ENCODE results near the gene HTT. TPM values are rescaled to one million over a fixed set of nuclear protein-coding genes. Genes with fewer than 3 reads are reported as not detected.

The HTT gene
- total and polyA plus RNA-seq, 10 of the 15 experiments (the other 5 are each of a cell fraction or from before 2014, with no cell fraction given) = 3.3 to 113 (median 43.3) TPM

DNA sequence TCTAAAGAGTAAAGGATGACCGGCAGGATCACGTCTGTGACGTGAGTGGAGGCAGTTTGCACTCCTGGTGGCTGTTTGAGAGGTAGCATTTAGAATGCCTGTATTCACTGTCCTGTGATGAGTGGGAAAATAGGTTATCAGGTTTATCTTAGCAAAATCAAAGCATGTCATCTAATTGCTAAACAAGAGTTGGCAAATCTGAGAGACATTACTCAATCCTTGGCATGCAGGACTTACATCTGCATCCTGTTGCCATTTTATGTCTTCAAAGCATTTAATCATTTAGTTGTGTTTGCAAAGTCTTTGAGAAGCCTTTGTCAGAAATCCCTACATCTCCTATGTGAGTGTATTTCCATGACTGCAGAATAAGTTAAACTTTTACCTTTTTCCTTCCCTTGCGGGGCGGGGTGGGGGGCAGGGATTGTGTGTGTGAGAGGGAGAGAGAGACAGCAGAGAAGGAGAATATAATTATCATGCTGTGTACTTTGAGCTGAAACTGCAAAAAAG lies 133.1 kb downstream of the HTT start (continued):
- TF ChIP-seq, protein P1, sequence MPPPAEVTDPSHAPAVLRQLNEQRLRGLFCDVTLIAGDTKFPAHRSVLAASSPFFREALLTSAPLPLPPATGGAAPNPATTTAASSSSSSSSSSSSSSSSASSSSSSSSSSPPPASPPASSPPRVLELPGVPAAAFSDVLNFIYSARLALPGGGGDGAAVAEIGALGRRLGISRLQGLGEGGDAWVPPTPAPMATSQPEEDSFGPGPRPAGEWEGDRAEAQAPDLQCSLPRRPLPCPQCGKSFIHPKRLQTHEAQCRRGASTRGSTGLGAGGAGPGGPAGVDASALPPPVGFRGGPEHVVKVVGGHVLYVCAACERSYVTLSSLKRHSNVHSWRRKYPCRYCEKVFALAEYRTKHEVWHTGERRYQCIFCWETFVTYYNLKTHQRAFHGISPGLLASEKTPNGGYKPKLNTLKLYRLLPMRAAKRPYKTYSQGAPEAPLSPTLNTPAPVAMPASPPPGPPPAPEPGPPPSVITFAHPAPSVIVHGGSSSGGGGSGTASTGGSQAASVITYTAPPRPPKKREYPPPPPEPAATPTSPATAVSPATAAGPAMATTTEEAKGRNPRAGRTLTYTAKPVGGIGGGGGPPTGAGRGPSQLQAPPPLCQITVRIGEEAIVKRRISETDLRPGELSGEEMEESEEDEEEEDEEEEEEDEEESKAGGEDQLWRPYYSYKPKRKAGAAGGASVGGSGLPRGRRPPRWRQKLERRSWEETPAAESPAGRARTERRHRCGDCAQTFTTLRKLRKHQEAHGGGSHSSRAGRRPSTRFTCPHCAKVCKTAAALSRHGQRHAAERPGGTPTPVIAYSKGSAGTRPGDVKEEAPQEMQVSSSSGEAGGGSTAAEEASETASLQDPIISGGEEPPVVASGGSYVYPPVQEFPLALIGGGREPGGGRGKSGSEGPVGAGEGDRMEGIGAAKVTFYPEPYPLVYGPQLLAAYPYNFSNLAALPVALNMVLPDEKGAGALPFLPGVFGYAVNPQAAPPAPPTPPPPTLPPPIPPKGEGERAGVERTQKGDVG (CRISPR knock-in tag; IDR thresholded peaks at IDR 0.05) = no peak
- no peak for TF ChIP-seq SMARCA5 (IDR thresholded peaks at IDR 0.05)
- TF ChIP-seq SREBF1 (IDR thresholded peaks at IDR 0.05; ENCODE audit: low read length) = no peak
- TF ChIP-seq SIN3A (IDR thresholded peaks at IDR 0.05; ENCODE audit: low read depth, low read length) = no peak

DNA sequence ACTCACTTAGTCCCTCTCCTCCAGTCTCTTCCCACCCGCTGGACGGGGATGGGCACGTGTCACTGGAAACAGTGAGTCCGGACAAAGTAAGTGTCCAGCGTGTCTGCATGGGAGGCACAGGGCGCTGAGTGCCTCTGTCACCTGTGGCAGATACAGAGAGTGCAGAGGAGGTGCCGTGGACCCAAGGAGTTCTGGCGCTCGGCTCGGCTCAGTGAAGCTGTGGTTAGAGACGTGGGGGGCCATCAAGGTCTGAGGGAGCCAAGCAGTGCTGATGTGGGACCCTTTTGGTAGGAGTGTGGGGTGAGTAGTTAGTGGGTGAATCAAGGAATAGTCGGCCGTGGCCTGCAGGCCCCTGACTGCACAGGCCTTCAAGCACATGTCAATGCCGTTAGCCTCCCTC lies 134.3 kb downstream of the HTT start:
- 96% methylated on average over 13 of the region's 14 CpGs for WGBS (ENCODE audit: insufficient coverage, insufficient replicate concordance, low lambda C conversion rate, missing lambda C conversion rate)
- Histone ChIP-seq H3K9me3 (replicated peaks; ENCODE audit: control insufficient read depth, insufficient read depth, low read length) (no peaks in the 10 kb centered on the region), H3K4me3 (no peak overlapping the region), H3K9ac (ENCODE audit: control insufficient read depth, insufficient read depth, low read length) (no peak overlapping the region), H3K4me1 (ENCODE audit: control insufficient read depth, insufficient read depth, low read length) (no peaks in the 10 kb centered on the region), H4K20me1 (ENCODE audit: control insufficient read depth, insufficient read depth) (no peaks in the 10 kb centered on the region), H3K27me3 (replicated peaks in 1 of 2; ENCODE audit: control insufficient read depth in 2 of 2, insufficient read depth in 2 of 2, low read length in 1 of 2) (no peaks in the 10 kb centered on the region), H3K27ac (ENCODE audit: control insufficient read depth, insufficient read depth) (no peak overlapping the region), H2AFZ (ENCODE audit: control insufficient read depth, low read depth, low read length) (no peak overlapping the region), H3K36me3 (ENCODE audit: control insufficient read depth in 2 of 2, insufficient read depth in 2 of 2, low read length in 1 of 2) (peaks cover 39 to 51% of the 10 kb centered on the region in 2 experiments), H3K79me2 (ENCODE audit: control insufficient read depth, insufficient read depth, low read length) (no peaks in the 10 kb centered on the region), H3K4me2 (ENCODE audit: control insufficient read depth, insufficient read depth) (no peak overlapping the region)
- ChIA-PET SMC1A (ENCODE audit: uncharacterized antibody, unreplicated experiment) (no interaction called here), CTCF (no interaction called here), RAD21 (ENCODE audit: unreplicated experiment) (interaction anchor here (0.5 kb wide), 1 partner anchor 145 kb away, joined by 3 read pairs; no protein-coding TSS in a partner anchor), POLR2A (no interaction called here)
- in situ Hi-C loops (cut with MboI) = no loop called here
- DNase-seq (ENCODE audit: low read depth, low spot score) = no peak
- TF ChIP-seq, protein P2, sequence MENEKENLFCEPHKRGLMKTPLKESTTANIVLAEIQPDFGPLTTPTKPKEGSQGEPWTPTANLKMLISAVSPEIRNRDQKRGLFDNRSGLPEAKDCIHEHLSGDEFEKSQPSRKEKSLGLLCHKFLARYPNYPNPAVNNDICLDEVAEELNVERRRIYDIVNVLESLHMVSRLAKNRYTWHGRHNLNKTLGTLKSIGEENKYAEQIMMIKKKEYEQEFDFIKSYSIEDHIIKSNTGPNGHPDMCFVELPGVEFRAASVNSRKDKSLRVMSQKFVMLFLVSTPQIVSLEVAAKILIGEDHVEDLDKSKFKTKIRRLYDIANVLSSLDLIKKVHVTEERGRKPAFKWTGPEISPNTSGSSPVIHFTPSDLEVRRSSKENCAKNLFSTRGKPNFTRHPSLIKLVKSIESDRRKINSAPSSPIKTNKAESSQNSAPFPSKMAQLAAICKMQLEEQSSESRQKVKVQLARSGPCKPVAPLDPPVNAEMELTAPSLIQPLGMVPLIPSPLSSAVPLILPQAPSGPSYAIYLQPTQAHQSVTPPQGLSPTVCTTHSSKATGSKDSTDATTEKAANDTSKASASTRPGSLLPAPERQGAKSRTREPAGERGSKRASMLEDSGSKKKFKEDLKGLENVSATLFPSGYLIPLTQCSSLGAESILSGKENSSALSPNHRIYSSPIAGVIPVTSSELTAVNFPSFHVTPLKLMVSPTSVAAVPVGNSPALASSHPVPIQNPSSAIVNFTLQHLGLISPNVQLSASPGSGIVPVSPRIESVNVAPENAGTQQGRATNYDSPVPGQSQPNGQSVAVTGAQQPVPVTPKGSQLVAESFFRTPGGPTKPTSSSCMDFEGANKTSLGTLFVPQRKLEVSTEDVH (IDR thresholded peaks at IDR 0.05; ENCODE audit: low read depth, partially characterized antibody) = no peak
- ATAC-seq = no peak
- no peak for FAIRE-seq
- no TSS peak for BruUV-seq (replicated peaks)
- intact Hi-C loops (cut with micrococcal nuclease; ENCODE audit: unreplicated experiment) = no loop called here

Data from GM12878 (cell line).